HG02852 (cell line): ENCODE data around the gene PRKCA.
"Not testable (repeated sequence)": the region's sequence is repeated elsewhere in the genome, so short reads cannot be mapped to it uniquely, and the experiment has no call there.

ENCODE experiments used
- ATAC-seq: cut with Tn5 transposase; IDR thresholded peaks from one replicate; pipeline ENCODE4 v1.9.1; 2021; ENCODE audit warnings: mild to moderate bottlenecking, moderate library complexity; ENCODE audit not compliant: unreplicated experiment

The PRKCA gene

GRCh38 chr17:66301864-66302741 lies at the start of gene PRKCA:
TSS of gene PRKCA (plus strand) at chr17:66302613.
- peak; percentile 75 for ATAC-seq

GRCh38 chr17:66253458-66253857 lies 49.0 kb upstream of the PRKCA start:
- ATAC-seq, result not testable (repeated sequence)

- ATAC-seq, result no peak
Measured at GRCh38 chr17:66255112-66255511, 47.3 kb upstream of the PRKCA start.

GRCh38 chr17:66255527-66255971 lies 46.9 kb upstream of the PRKCA start:
- ATAC-seq, result no peak

- ATAC-seq, result no peak
Measured at GRCh38 chr17:66260275-66260674, 42.1 kb upstream of the PRKCA start.

- ATAC-seq, result no peak
Measured at GRCh38 chr17:66260688-66261087, 41.7 kb upstream of the PRKCA start.

GRCh38 chr17:66262767-66263166 lies 39.6 kb upstream of the PRKCA start:
- ATAC-seq, result no peak

- no peak for ATAC-seq
Measured at GRCh38 chr17:66264696-66265095, 37.7 kb upstream of the PRKCA start.

GRCh38 chr17:66268247-66268927 lies 34.0 kb upstream of the PRKCA start:
- no peak for ATAC-seq

- ATAC-seq, result no peak
Measured at GRCh38 chr17:66270106-66270505, 32.3 kb upstream of the PRKCA start.

- ATAC-seq, result no peak
Measured at GRCh38 chr17:66271512-66271911, 30.9 kb upstream of the PRKCA start.

- ATAC-seq, result no peak
Measured at GRCh38 chr17:66272811-66273585, 29.4 kb upstream of the PRKCA start.

- ATAC-seq, result no peak
Measured at GRCh38 chr17:66273586-66273848, 28.9 kb upstream of the PRKCA start.

- no peak for ATAC-seq
Measured at GRCh38 chr17:66275651-66276050, 26.8 kb upstream of the PRKCA start.

- no peak for ATAC-seq
Measured at GRCh38 chr17:66276328-66276937, 26.0 kb upstream of the PRKCA start.

- no peak for ATAC-seq
Measured at GRCh38 chr17:66277191-66277590, 25.2 kb upstream of the PRKCA start.

GRCh38 chr17:66281661-66282369 lies 20.6 kb upstream of the PRKCA start:
- ATAC-seq, result no peak

GRCh38 chr17:66283296-66283934 lies 19.0 kb upstream of the PRKCA start:
- no peak for ATAC-seq

GRCh38 chr17:66283971-66284370 lies 18.4 kb upstream of the PRKCA start:
- no peak for ATAC-seq

- no peak for ATAC-seq
Measured at GRCh38 chr17:66285149-66285548, 17.3 kb upstream of the PRKCA start.
